Neural cell (in vitro differentiated cells): ENCODE data around the gene SLC22A31. TPM values are rescaled to one million over a fixed set of nuclear protein-coding genes. Genes with fewer than 3 reads are reported as not detected.

Experiments
- H2AFZ ChIP-seq: fragments of 200-600, 300-800 bp; sonication (generic), shearing (Covaris generic); 2 replicates; pipeline ENCODE4 v1.6.0; 2014; ENCODE audit warnings: low read depth, mild to moderate bottlenecking, antibody characterized with exemption, low read length, moderate library complexity
- H3F3A ChIP-seq: fragments of 200-600 bp; shearing (Covaris generic); 2 replicates; pipeline ENCODE4 v1.6.1; 2016; ENCODE audit warnings: mild to moderate bottlenecking, moderate library complexity, mixed read lengths, antibody characterized with exemption, low read length; ENCODE audit not compliant: insufficient read depth, poor library complexity, severe bottlenecking
- H3K27ac ChIP-seq: fragments of 200-600, 300-800 bp; sonication (generic), shearing (Covaris generic); 2 replicates; pipeline ENCODE4 v1.5.1; 2014; ENCODE audit warnings: mild to moderate bottlenecking, low read length, moderate library complexity
- H3K27me3 ChIP-seq: fragments of 300-800, 200-600 bp; sonication (generic), shearing (Covaris generic); 2 replicates; pipeline ENCODE4 v1.6.0; 2014; ENCODE audit warnings: mild to moderate bottlenecking, low read depth, low read length, moderate library complexity; ENCODE audit not compliant: insufficient read depth
- H3K36me3 ChIP-seq: fragments of 300-800, 200-600 bp; sonication (generic), shearing (Covaris generic); 2 replicates; pipeline ENCODE4 v1.5.1; 2014; ENCODE audit warnings: mild to moderate bottlenecking, antibody characterized with exemption, low read length, moderate library complexity; ENCODE audit not compliant: insufficient read depth
- H3K4me2 ChIP-seq: fragments of 300-800, 200-600 bp; sonication (generic), shearing (Covaris generic); 2 replicates; pipeline ENCODE4 v1.6.0; 2014; ENCODE audit warnings: mild to moderate bottlenecking, low read length
- H3K4me3 ChIP-seq: fragments of 300-800, 200-600 bp; sonication (generic), shearing (Covaris generic); 2 replicates; pipeline ENCODE4 v1.5.1; 2014; ENCODE audit warnings: mild to moderate bottlenecking, low read length, moderate library complexity
- H3K79me2 ChIP-seq: fragments of 200-600 bp; shearing (Covaris generic); replicated peaks from 2 replicates; pipeline ENCODE4 v1.6.0; 2014; ENCODE audit warnings: mild to moderate bottlenecking, low read length, moderate library complexity; ENCODE audit not compliant: insufficient read depth
- H3K9ac ChIP-seq: fragments of 300-800, 200-600 bp; sonication (generic), shearing (Covaris generic); 2 replicates; pipeline ENCODE4 v1.6.1; 2016; ENCODE audit warnings: mild to moderate bottlenecking, low read length, mixed read lengths
- H3K9me2 ChIP-seq: fragments of 200-600 bp; shearing (Covaris generic); 2 replicates; pipeline ENCODE4 v1.6.1; 2016; ENCODE audit warnings: mild to moderate bottlenecking, low read length, mixed read lengths; ENCODE audit not compliant: insufficient read depth
- H3K9me3 ChIP-seq: fragments of 200-600, 300-800 bp; sonication (generic), shearing (Covaris generic); 2 replicates; pipeline ENCODE4 v1.6.1; 2016; ENCODE audit warnings: mild to moderate bottlenecking, mixed run types, low read length, moderate library complexity, mixed read lengths
- H4K20me1 ChIP-seq: fragments of 200-600 bp; shearing (Covaris generic); 2 replicates; pipeline ENCODE4 v1.6.1; 2016; ENCODE audit warnings: mild to moderate bottlenecking, mixed run types; ENCODE audit not compliant: insufficient read depth
- CTCF ChIP-seq: fragments of 450-650 bp; IDR thresholded peaks from 2 replicates; pipeline ENCODE4 v1.5.1; 2014; ENCODE audit warnings: antibody characterized with exemption, mild to moderate bottlenecking, moderate library complexity; ENCODE audit not compliant: poor library complexity, severe bottlenecking
- EP300 ChIP-seq: fragments of 450-650 bp; conservative IDR thresholded peaks from 2 replicates; pipeline ENCODE4 v1.6.1; 2014; ENCODE audit warnings: antibody characterized with exemption, mild to moderate bottlenecking, moderate library complexity; ENCODE audit not compliant: poor library complexity, severe bottlenecking
- EZH2 ChIP-seq: fragments of 200-600, 300-800 bp; shearing (Covaris generic), sonication (generic); IDR thresholded peaks from 2 replicates; pipeline ENCODE4 v1.6.1; 2014; ENCODE audit warnings: antibody characterized with exemption, low read length, borderline replicate concordance, mild to moderate bottlenecking; ENCODE audit not compliant: insufficient read depth, poor library complexity, severe bottlenecking
- MXI1 ChIP-seq: fragments of 450-650 bp; conservative IDR thresholded peaks from 2 replicates; pipeline ENCODE4 v1.6.1; 2014; ENCODE audit warnings: antibody characterized with exemption, mild to moderate bottlenecking; ENCODE audit not compliant: poor library complexity, severe bottlenecking
- POLR2AphosphoS5 ChIP-seq: IDR thresholded peaks from 2 replicates; pipeline ENCODE4 v1.6.1; 2012
- RAD21 ChIP-seq: fragments of 450-650 bp; conservative IDR thresholded peaks from 2 replicates; pipeline ENCODE4 v1.6.1; 2014; ENCODE audit warnings: antibody characterized with exemption, mild to moderate bottlenecking, moderate library complexity
- REST ChIP-seq: IDR thresholded peaks from 2 replicates; pipeline ENCODE4 v1.6.1; 2012; ENCODE audit warnings: borderline replicate concordance
- SMC3 ChIP-seq: fragments of 450-650 bp; conservative IDR thresholded peaks from 2 replicates; pipeline ENCODE4 v1.6.1; 2014; ENCODE audit warnings: antibody characterized with exemption, mild to moderate bottlenecking, moderate library complexity; ENCODE audit not compliant: poor library complexity
- TAF1 ChIP-seq: IDR thresholded peaks from 2 replicates; pipeline ENCODE4 v1.6.1; 2012; ENCODE audit warnings: low read depth
- polyA plus RNA-seq: library from polyadenylated mRNA; depleted of rRNA; stranded (reverse); fragments of >200 nt; gene quantifications from 2 replicates; pipeline ENCODE4 v1.2.3, GENCODE V29; 2014

Gene SLC22A31
- polyA plus RNA-seq, 1 donor from 2014 or later: not detected

- H3K9me2 ChIP-seq: no peaks in the 10 kb centered on the region
- no peaks in the 10 kb centered on the region for H3K79me2 ChIP-seq
- no peaks in the 10 kb centered on the region for H4K20me1 ChIP-seq
- no peak overlapping the region for H3K4me2 ChIP-seq
- TF ChIP-seq EP300 (no peak), EZH2 (no peak), SMC3 (no peak), POLR2AphosphoS5 (no peak), MXI1 (no peak), CTCF (no peak)
- H3K9ac ChIP-seq: no peak overlapping the region
- no peaks in the 10 kb centered on the region for H3K9me3 ChIP-seq
- no peak overlapping the region for H3K4me3 ChIP-seq
- no peaks in the 10 kb centered on the region for H3K36me3 ChIP-seq
- H3K27me3 ChIP-seq: no peaks in the 10 kb centered on the region
- H3F3A ChIP-seq: no peaks in the 10 kb centered on the region
- no peak overlapping the region for H2AFZ ChIP-seq
- no peak overlapping the region for H3K27ac ChIP-seq
These were observed 50.1 kb downstream of the SLC22A31 start for GRCh38 chr16:89150090-89150835.

DNA sequence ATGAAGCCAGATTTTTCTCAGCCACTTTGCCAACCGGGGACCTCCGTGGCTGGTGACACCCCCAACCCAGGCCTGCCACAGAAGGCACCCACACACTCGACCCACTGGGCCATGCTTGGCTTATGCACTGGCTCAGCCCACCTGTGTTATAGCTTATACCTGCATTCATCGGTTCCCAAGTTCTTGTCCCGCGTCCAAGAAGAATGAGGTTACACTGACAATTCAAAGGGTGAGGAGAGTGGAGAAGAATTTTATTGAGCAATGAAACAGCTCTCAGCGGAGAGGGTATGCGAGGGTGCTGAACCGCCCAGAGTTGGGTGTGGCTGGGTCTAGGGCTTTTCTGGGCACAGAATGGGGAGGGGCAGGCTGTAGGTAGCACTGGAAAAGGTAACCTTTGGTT lies 51.0 kb downstream of the SLC22A31 start:
- no peak overlapping the region for H3K4me3 ChIP-seq
- H3K79me2 ChIP-seq: no peaks in the 10 kb centered on the region
- no peaks in the 10 kb centered on the region for H3K9me2 ChIP-seq
- TF ChIP-seq POLR2AphosphoS5: no peak
- no peak for TF ChIP-seq RAD21
- TF ChIP-seq TAF1: no peak
- TF ChIP-seq EP300: no peak
- no peak for TF ChIP-seq SMC3
- TF ChIP-seq CTCF: no peak
- no peak for TF ChIP-seq REST
- TF ChIP-seq MXI1: no peak
- no peak for TF ChIP-seq EZH2
- no peak overlapping the region for H3K27ac ChIP-seq
- no peak overlapping the region for H3K9ac ChIP-seq
- H3K4me2 ChIP-seq: no peak overlapping the region
- no peaks in the 10 kb centered on the region for H3K36me3 ChIP-seq
- H3F3A ChIP-seq: no peaks in the 10 kb centered on the region
- no peaks in the 10 kb centered on the region for H3K9me3 ChIP-seq
- no peaks in the 10 kb centered on the region for H4K20me1 ChIP-seq
- no peak overlapping the region for H2AFZ ChIP-seq
- H3K27me3 ChIP-seq: no peaks in the 10 kb centered on the region
